ENCODE results near the gene PAN3. TPM values are rescaled to one million over a fixed set of nuclear protein-coding genes. Genes with fewer than 3 reads are reported as not detected.

PAN3 gene
- total and polyA plus RNA-seq, 10 donors, result 18.4 to 85.8 (median 70.1) TPM

GRCh38 chr13:28163587-28163986, 25.2 kb downstream of the PAN3 start:
- Histone ChIP-seq H3K27me3 (replicated peaks in 1 of 7) (no peaks in the 10 kb centered on the region), H3K4me1 (peaks cover 25 to 85% (median 34%) of the 10 kb centered on the region in 6 donors), H3K9me3 (peaks cover 0 to 6% (median 4%) of the 10 kb centered on the region in 8 donors), H3K36me3 (no peaks in the 10 kb centered on the region), H3K4me3 (no peak overlapping the region), H3K27ac (no peak overlapping the region)
- WGBS, 5 donors, result 82 to 98% (median 97%) methylated on average over 4 of the region's 4 CpGs
- DNase-seq, result no peak
- intact Hi-C loops (cut with DNase I; ENCODE audit: low total_unique reads), result no loop called here
- TF ChIP-seq, protein P1, sequence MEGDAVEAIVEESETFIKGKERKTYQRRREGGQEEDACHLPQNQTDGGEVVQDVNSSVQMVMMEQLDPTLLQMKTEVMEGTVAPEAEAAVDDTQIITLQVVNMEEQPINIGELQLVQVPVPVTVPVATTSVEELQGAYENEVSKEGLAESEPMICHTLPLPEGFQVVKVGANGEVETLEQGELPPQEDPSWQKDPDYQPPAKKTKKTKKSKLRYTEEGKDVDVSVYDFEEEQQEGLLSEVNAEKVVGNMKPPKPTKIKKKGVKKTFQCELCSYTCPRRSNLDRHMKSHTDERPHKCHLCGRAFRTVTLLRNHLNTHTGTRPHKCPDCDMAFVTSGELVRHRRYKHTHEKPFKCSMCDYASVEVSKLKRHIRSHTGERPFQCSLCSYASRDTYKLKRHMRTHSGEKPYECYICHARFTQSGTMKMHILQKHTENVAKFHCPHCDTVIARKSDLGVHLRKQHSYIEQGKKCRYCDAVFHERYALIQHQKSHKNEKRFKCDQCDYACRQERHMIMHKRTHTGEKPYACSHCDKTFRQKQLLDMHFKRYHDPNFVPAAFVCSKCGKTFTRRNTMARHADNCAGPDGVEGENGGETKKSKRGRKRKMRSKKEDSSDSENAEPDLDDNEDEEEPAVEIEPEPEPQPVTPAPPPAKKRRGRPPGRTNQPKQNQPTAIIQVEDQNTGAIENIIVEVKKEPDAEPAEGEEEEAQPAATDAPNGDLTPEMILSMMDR (IDR thresholded peaks at IDR 0.05 in 8 of 11, conservative IDR thresholded peaks at IDR 0.05 in 3 of 11), result no peak
- TF ChIP-seq POLR2AphosphoS5 (IDR thresholded peaks at IDR 0.05) (no peak), POLR2A (IDR thresholded peaks at IDR 0.05) (no peak)

GRCh38 chr13:28166257-28166656, 27.9 kb downstream of the PAN3 start:
- H3K4me1 ChIP-seq, result peaks cover 15 to 78% (median 24%) of the 10 kb centered on the region in 6 donors
- TF ChIP-seq, protein P1 (IDR thresholded peaks at IDR 0.05 in 8 of 11, conservative IDR thresholded peaks at IDR 0.05 in 3 of 11), result no peak
- TF ChIP-seq POLR2A (IDR thresholded peaks at IDR 0.05), result no peak
- no peak for TF ChIP-seq POLR2AphosphoS5 (IDR thresholded peaks at IDR 0.05)

DNA sequence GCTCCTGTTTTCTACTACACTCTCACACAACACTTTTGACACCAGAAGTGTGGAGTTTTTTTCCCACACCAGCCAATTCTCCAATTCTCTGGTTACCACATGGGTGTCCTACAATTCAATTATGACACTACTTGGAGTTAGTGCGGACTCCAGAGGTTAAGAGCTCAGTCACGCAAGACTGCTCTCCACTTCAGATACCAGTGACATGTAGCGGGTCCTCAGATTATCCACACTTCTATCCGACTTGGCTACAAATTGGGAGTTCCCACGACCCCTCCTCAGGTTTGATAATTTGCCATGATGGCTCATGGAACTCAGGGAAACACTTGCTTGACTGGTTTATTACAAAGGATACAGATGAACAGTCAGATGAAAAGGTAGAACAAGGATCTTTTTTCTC, 32.9 kb downstream of the PAN3 start:
- intact Hi-C loops (cut with DNase I; ENCODE audit: low total_unique reads), result no loop called here
- H3K36me3 ChIP-seq, result peaks cover 0 to 33% (median 8%) of the 10 kb centered on the region in 6 donors
- DNase-seq, result no peak
- H3K4me1 ChIP-seq, result peaks cover 0 to 49% (median 4%) of the 10 kb centered on the region in 6 donors
- H3K9me3 ChIP-seq, result no peaks in the 10 kb centered on the region
- no peak overlapping the region for H3K27ac ChIP-seq
- TF ChIP-seq POLR2A (IDR thresholded peaks at IDR 0.05), result no peak
- TF ChIP-seq, protein P1 (IDR thresholded peaks at IDR 0.05 in 8 of 11, conservative IDR thresholded peaks at IDR 0.05 in 3 of 11), result no peak
- TF ChIP-seq POLR2AphosphoS5 (IDR thresholded peaks at IDR 0.05), result no peak
- H3K27me3 ChIP-seq (replicated peaks in 1 of 7), result no peaks in the 10 kb centered on the region
- WGBS, 5 donors, result 95 to 99% (median 95%) methylated on average over 5 of the region's 5 CpGs
- H3K4me3 ChIP-seq, result no peak overlapping the region

More at GRCh38 chr13:28166257-28166656, 27.9 kb downstream of the PAN3 start:
- Histone ChIP-seq H3K9me3 (no peaks in the 10 kb centered on the region), H3K27me3 (replicated peaks in 1 of 7) (no peaks in the 10 kb centered on the region), H3K4me3 (no peak overlapping the region), H3K36me3 (peaks cover 0 to 7% (median 0%) of the 10 kb centered on the region in 6 donors), H3K27ac (no peak overlapping the region)
- DNase-seq, result no peak
- intact Hi-C loops (cut with DNase I; ENCODE audit: low total_unique reads), result no loop called here
- WGBS, 5 donors, result 85 to 100% (median 100%) methylated on average over 1 of the region's 1 CpG

DNA sequence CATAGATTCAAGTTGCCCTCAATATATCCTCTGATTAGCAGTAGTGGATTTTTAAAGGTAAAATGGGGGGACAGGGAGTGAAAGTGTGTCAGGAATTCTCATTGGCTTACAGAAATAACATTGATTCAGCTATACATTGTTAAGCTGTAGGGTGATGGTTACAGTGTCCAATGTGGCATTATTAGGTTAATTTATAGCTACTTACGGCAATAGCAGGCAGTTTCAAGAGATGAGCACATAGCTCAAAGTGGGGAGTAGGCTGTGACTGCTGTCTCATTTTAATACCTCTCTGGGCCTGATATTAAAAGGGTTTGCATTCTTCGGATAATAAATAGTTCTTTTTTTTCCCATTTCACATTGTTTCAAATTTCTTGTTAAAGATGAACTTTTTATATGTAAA, 34.6 kb downstream of the PAN3 start:
- Histone ChIP-seq H3K4me3 (no peak overlapping the region), H3K9me3 (no peaks in the 10 kb centered on the region), H3K27me3 (replicated peaks in 1 of 7) (no peaks in the 10 kb centered on the region), H3K4me1 (peaks cover 0 to 34% (median 0%) of the 10 kb centered on the region in 6 donors), H3K27ac (no peak overlapping the region), H3K36me3 (peaks cover 0 to 50% (median 16%) of the 10 kb centered on the region in 6 donors)
- intact Hi-C loops (cut with DNase I; ENCODE audit: low total_unique reads), result no loop called here
- DNase-seq, result no peak
- TF ChIP-seq, protein P1 (IDR thresholded peaks at IDR 0.05 in 8 of 11, conservative IDR thresholded peaks at IDR 0.05 in 3 of 11), result no peak
- TF ChIP-seq POLR2A (IDR thresholded peaks at IDR 0.05), result no peak
- no peak for TF ChIP-seq POLR2AphosphoS5 (IDR thresholded peaks at IDR 0.05)
- WGBS, 5 donors, result 45 to 50% (median 48%) methylated on average over 2 of the region's 2 CpGs
